Common myeloid progenitor, CD34-positive (primary cell): Measurements from ENCODE around the gene RBPMS2.

ENCODE experiments used
- CTCF ChIA-PET: fragments of 350-600 bp; sonication (Branson Sonifier 250); formaldehyde crosslinking; loops from one replicate; lab custom pipeline; 2021; ENCODE audit warnings: antibody characterized with exemption; lab: Charles Lee
- POLR2A ChIA-PET: fragments of 350-600 bp; sonication (Branson Sonifier 250); formaldehyde crosslinking; loops from one replicate; lab custom pipeline; 2021; ENCODE audit warnings: antibody characterized with exemption; lab: Charles Lee
- DNase-seq, 3 donors: peaks; one replicate each; pipeline versions ENCODE4 v3.0.0 to v3.0.0-alpha.2; 2013
- H3K27ac ChIP-seq, 2 experiments: 1 replicate in 1 of 2; 2 replicates in 1 of 2; pipeline ENCODE4 v1.7.0; 2013; ENCODE audit warnings: inconsistent platforms in 2 of 2, low read length in 2 of 2, mild to moderate bottlenecking in 2 of 2, low read depth in 1 of 2, moderate library complexity in 1 of 2; ENCODE audit not compliant: severe bottlenecking in 2 of 2, insufficient read depth in 1 of 2, poor library complexity in 1 of 2
- H3K27me3 ChIP-seq, 5 experiments: replicated peaks in 2 of 5; 1 replicate in 3 of 5; 2 replicates in 2 of 5; pipeline versions ENCODE4 v1.6.1 to v1.7.0; 2013; ENCODE audit warnings: low read length in 4 of 5, mild to moderate bottlenecking in 2 of 5, moderate library complexity in 2 of 5, inconsistent platforms in 1 of 5; ENCODE audit not compliant: insufficient read depth in 5 of 5, control insufficient read depth in 4 of 5
- H3K36me3 ChIP-seq, 4 experiments: 1 replicate in 2 of 4; 2 replicates in 2 of 4; pipeline versions ENCODE4 v1.6.1 to v1.7.0; 2013; ENCODE audit warnings: low read length in 3 of 4, control low read depth in 1 of 4, mild to moderate bottlenecking in 1 of 4; ENCODE audit not compliant: control insufficient read depth in 4 of 4, insufficient read depth in 4 of 4
- H3K4me1 ChIP-seq, 4 experiments: 1 replicate in 3 of 4; 2 replicates in 1 of 4; pipeline versions ENCODE4 v1.6.1 to v1.7.1; 2013; ENCODE audit warnings: low read length in 3 of 4, mild to moderate bottlenecking in 3 of 4, control low read depth in 1 of 4, inconsistent platforms in 1 of 4, moderate library complexity in 1 of 4; ENCODE audit not compliant: control insufficient read depth in 4 of 4, insufficient read depth in 4 of 4; ENCODE audit errors: control extremely low read depth in 1 of 4
- H3K4me3 ChIP-seq, 7 experiments: 1 replicate in 4 of 7; 2 replicates in 3 of 7; pipeline versions ENCODE4 v1.5.1 to v1.7.0; 2013; ENCODE audit warnings: mild to moderate bottlenecking in 7 of 7, low read length in 6 of 7, moderate library complexity in 6 of 7, inconsistent platforms in 2 of 7, low read depth in 2 of 7, control low read depth in 1 of 7; ENCODE audit not compliant: insufficient read depth in 4 of 7, control insufficient read depth in 1 of 7; ENCODE audit errors: extremely low read depth in 1 of 7
- H3K9me3 ChIP-seq, 5 experiments: 1 replicate in 4 of 5; 2 replicates in 1 of 5; pipeline versions ENCODE4 v1.6.1 to v1.7.1; 2013; ENCODE audit warnings: low read length in 4 of 5, mild to moderate bottlenecking in 2 of 5, inconsistent platforms in 1 of 5, low read depth in 1 of 5, moderate library complexity in 1 of 5; ENCODE audit not compliant: control insufficient read depth in 4 of 5, insufficient read depth in 2 of 5; ENCODE audit errors: control extremely low read depth in 1 of 5
- WGBS: methylation state at CpG from one replicate; pipeline ENCODE4 v1.1.5; 2013; ENCODE audit not compliant: insufficient coverage; 5-methylcytosine and 5-hydroxymethylcytosine counted together

Gene RBPMS2

GRCh38 chr15:64791401-64791800, 16.0 kb upstream of the RBPMS2 start:
- CTCF ChIA-PET = interaction anchor here (0.9 kb wide), 1 partner anchor 17 kb away, joined by 3 read pairs; no protein-coding TSS in a partner anchor
- POLR2A ChIA-PET = no interaction called here
- 52% methylated on average over 4 of the region's 4 CpGs for WGBS

DNA sequence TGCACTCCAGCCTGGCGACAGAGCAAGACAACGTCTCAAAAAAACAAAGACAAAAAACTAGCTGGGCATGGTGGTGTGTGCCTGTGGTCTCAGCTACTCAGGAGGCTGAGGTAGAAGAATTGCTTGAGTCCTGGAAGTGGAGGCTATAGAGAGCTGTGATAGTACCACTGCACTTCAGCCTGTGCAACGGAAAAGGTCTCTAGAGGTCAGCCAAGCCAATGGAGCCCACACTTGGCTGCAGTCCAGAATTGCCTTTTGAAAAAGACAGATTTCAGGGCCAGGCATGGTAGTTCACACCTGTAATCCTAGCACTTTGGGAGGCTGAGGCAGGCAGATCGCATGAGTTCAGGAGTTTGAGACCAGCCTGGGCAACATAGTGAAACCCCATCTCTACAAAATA, 8.4 kb upstream of the RBPMS2 start:
- CTCF ChIA-PET = interaction anchor here (0.6 to 1.4 kb wide), 4 partner anchors 13 to 60 kb away, joined by 3 to 5 read pairs (median 4); no protein-coding TSS in a partner anchor
- no peak overlapping the region for H3K27ac ChIP-seq
- no peaks in the 10 kb centered on the region for H3K4me1 ChIP-seq
- H3K9me3 ChIP-seq = no peaks in the 10 kb centered on the region
- POLR2A ChIA-PET = interaction anchor here (0.6 to 0.8 kb wide), 2 partner anchors 17 to 49 kb away, joined by 3 read pairs; no protein-coding TSS in a partner anchor
- no peak overlapping the region for H3K4me3 ChIP-seq
- WGBS = 96% methylated on average over 4 of the region's 4 CpGs
- H3K27me3 ChIP-seq = peaks cover 0 to 4% (median 1%) of the 10 kb centered on the region in 5 experiments
- no peaks in the 10 kb centered on the region for H3K36me3 ChIP-seq
- no peak for DNase-seq

More at GRCh38 chr15:64791401-64791800, 16.0 kb upstream of the RBPMS2 start:
- H3K27ac ChIP-seq = no peak overlapping the region
- no peaks in the 10 kb centered on the region for H3K36me3 ChIP-seq
- no peaks in the 10 kb centered on the region for H3K27me3 ChIP-seq
- no peak overlapping the region for H3K4me3 ChIP-seq
- H3K9me3 ChIP-seq = no peaks in the 10 kb centered on the region
- no peaks in the 10 kb centered on the region for H3K4me1 ChIP-seq
- DNase-seq = no peak

- H3K4me1 ChIP-seq = no peaks in the 10 kb centered on the region
- CTCF ChIA-PET = interaction anchor here (0.6 to 1.2 kb wide), 3 partner anchors 22 to 35 kb away, joined by 3 read pairs; no protein-coding TSS in a partner anchor
- WGBS = 89% methylated on average over 4 of the region's 5 CpGs
- no peak overlapping the region for H3K27ac ChIP-seq
- H3K36me3 ChIP-seq = no peaks in the 10 kb centered on the region
- no peak for DNase-seq
- no peak overlapping the region for H3K4me3 ChIP-seq
- no peaks in the 10 kb centered on the region for H3K9me3 ChIP-seq
- H3K27me3 ChIP-seq = peaks cover 0 to 9% (median 4%) of the 10 kb centered on the region in 5 experiments
- POLR2A ChIA-PET = interaction anchor here (1.0 kb wide), 1 partner anchor 34 kb away, joined by 3 read pairs; no protein-coding TSS in a partner anchor
Measured at GRCh38 chr15:64782751-64783150, 7.4 kb upstream of the RBPMS2 start.

- WGBS = 100% methylated on average over 6 of the region's 6 CpGs
- Histone ChIP-seq H3K4me1 (peaks cover 0 to 3% (median under 1%) of the 10 kb centered on the region in 4 experiments), H3K36me3 (no peaks in the 10 kb centered on the region), H3K4me3 (no peak overlapping the region), H3K27ac (no peak overlapping the region), H3K27me3 (peaks cover 4 to 21% (median 17%) of the 10 kb centered on the region in 5 experiments), H3K9me3 (no peaks in the 10 kb centered on the region)
- POLR2A ChIA-PET = no interaction called here
- DNase-seq = no peak
- CTCF ChIA-PET = interaction anchor here (1.1 kb wide), 1 partner anchor 50 kb away, joined by 3 read pairs; no protein-coding TSS in a partner anchor
Measured at GRCh38 chr15:64781299-64781698, 5.9 kb upstream of the RBPMS2 start.

DNA sequence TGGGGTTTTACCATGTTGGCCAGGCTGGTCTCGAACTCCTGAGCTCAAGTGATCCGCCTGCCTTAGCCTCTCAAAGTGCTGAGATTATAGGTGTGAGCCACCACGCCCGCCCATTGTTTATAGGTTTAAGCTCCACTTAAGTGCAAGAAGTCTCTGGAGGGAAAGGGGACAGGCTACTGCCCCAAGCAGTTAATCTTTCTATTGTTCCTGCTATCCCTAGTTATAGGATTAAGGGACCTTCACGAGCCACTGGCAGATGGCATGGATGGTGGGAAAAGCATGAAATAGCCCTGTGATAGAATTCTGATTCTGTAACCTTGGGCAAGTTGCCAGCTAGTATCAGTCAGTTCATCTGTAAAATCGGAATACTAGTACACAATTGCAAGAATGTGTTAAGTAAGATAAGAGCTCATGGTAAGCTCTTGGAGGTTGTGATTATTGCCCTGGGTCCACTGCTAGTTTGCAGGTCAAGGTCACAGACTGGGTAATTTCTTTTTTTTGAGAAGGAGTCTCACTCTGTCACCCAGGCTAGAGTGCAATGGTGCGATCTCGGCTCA, 5.3 kb upstream of the RBPMS2 start:
- no peak overlapping the region for H3K27ac ChIP-seq
- H3K27me3 ChIP-seq = peaks cover 4 to 28% (median 19%) of the 10 kb centered on the region in 5 experiments
- peaks cover 0 to 9% (median 5%) of the 10 kb centered on the region in 4 experiments for H3K4me1 ChIP-seq
- ChIA-PET CTCF (interaction anchor here (0.8 to 1.9 kb wide), 4 partner anchors 14 to 50 kb away, joined by 3 to 8 read pairs (median 3); no protein-coding TSS in a partner anchor), POLR2A (no interaction called here)
- DNase-seq = no peak
- H3K36me3 ChIP-seq = no peaks in the 10 kb centered on the region
- WGBS = 100% methylated on average over 4 of the region's 8 CpGs
- H3K4me3 ChIP-seq = no peak overlapping the region
- no peaks in the 10 kb centered on the region for H3K9me3 ChIP-seq

DNA sequence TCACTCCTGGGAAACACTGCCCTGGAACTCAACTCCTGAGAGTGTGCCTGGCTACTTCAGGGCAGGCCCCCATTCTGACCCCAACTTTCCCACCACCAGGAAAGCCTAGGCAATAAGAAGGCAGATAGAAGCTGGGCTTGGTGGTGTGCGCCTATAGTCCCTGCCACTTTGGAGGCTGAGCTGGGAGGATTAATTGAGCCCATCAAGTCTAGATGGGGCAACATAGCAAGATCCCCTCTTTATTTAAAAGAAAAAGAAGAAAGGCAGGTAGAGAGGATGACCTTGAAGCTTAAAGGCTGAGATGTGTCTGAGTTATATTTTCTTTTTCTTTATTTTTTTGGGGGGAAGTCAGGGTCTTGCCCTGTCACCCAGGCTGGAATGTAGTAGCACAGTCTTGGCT, 4.2 kb upstream of the RBPMS2 start:
- no peak overlapping the region for H3K27ac ChIP-seq
- H3K27me3 ChIP-seq = peaks cover 4 to 35% (median 19%) of the 10 kb centered on the region in 5 experiments
- H3K9me3 ChIP-seq = no peaks in the 10 kb centered on the region
- POLR2A ChIA-PET = no interaction called here
- no peaks in the 10 kb centered on the region for H3K36me3 ChIP-seq
- CTCF ChIA-PET = interaction anchor here (0.8 to 1.9 kb wide), 6 partner anchors 15 to 116 kb away, joined by 3 to 8 read pairs (median 3); no protein-coding TSS in a partner anchor
- H3K4me3 ChIP-seq = no peak overlapping the region
- WGBS = 80% methylated on average over 1 of the region's 1 CpG
- DNase-seq = no peak
- peaks cover 0 to 16% (median 10%) of the 10 kb centered on the region in 4 experiments for H3K4me1 ChIP-seq

DNA sequence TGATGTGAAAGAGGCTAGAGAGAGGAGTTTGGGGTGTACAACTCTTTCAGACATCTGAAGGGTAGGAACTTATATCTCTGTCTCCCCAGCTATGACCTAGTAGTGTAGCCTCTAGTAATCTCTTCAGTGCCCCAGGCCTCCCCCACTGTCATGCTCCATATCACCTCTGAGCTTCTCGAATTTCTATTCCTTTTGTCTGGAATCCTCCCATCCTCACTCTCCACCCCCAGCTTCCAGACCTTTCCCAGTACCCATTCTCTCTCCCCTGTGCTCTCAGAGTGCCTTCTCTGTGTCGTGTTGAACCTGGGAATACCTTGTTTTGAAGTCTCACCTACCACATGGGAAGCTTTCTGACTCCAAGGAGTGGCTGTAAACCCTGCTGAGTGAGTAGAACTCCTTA, 3.6 kb upstream of the RBPMS2 start:
- Histone ChIP-seq H3K36me3 (no peaks in the 10 kb centered on the region), H3K27ac (no peak overlapping the region), H3K4me3 (no peak overlapping the region), H3K9me3 (no peaks in the 10 kb centered on the region), H3K27me3 (peaks cover 4 to 41% (median 24%) of the 10 kb centered on the region in 5 experiments), H3K4me1 (peaks cover 0 to 17% (median 11%) of the 10 kb centered on the region in 4 experiments)
- DNase-seq = no peak
- CTCF ChIA-PET = interaction anchor here (1.0 to 1.9 kb wide), 5 partner anchors 18 to 128 kb away, joined by 3 to 8 read pairs (median 3); no protein-coding TSS in a partner anchor
- POLR2A ChIA-PET = interaction anchor here (0.6 kb wide), 1 partner anchor 265 kb away, joined by 4 read pairs; no protein-coding TSS in a partner anchor
- 94% methylated on average over 1 of the region's 2 CpGs for WGBS
